Muscle of back (tissue), 13 donors: ENCODE results near the gene AXDND1. TPM values are rescaled to one million over a fixed set of nuclear protein-coding genes. Genes with fewer than 3 reads are reported as not detected.

Experiments used
- DNase-seq, 3 donors: peaks; one replicate each; pipeline versions ENCODE4 v3.0.0 to v3.0.0-alpha.2; 2013
- long read RNA-seq, 9 donors: transcript quantifications; one replicate each; lab custom pipeline, GENCODE V29; 2026
- polyA plus RNA-seq, 10 donors: library from polyadenylated mRNA; unstranded; fragments of 120-200 nt; gene quantifications; one replicate each; pipeline ENCODE4 v1.2.1, GENCODE V29; 2013; ENCODE audit not compliant: insufficient read length in 10 of 10

The AXDND1 gene, protein sequence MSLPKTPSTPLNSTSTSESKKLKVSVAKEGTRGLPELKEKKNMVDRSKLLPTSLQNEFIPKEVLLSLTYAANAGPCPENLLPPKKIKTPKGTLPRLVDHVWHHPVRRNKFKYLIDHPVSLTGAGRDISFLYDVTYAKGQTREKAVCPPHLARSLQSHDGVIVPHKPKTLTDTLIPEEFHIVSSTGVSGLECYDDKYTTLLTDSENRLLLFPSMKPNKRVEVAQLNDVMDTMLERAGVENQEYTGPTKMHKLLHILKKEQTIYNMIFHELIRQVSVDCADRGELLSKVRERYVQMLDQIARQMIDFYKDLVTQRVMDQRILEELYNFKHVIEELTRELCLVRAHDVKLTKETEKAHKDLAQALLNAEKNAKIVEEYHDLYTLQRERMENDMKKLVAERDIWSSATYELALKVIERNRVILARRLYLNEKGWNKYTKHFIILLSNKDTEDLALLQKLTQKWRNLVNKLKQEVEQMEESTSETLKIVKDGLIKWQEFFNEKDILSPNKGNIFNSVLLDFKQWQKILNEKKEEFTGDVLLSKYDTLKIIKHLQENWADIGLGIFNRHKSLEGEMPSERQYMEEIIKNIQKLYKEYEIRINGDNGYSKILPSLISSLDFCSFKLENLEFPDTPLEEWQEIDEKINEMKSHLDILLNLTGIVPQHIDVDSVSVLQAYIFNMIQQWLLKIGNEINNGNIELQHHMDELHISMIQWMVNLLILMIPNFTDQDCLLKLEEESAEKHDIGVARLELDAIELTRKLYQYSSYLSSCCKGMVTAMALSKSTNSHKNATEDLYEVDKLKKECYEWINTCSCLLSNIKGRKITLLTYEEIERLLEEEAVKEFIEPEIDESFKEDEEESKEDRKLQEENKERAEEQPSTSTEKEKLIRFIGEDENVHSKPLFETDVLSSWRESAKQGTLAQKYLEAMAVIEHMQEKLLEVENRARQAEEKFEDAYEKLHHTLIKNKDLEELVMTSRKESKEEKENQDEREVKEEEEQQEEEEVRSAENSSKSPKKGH
- under 1 TPM in 6 of 10 donors, not detected in 4; 0.08 to 0.30 (median 0.13) TPM for polyA plus RNA-seq
- long read RNA-seq, donor 1: 0 reads
- long read RNA-seq, donor 2: 0 reads
- long read RNA-seq, donor 3: 0 reads
- long read RNA-seq, donor 4: 0 reads
- long read RNA-seq, donor 5: 0 reads
- long read RNA-seq, donor 6: 0 reads
- long read RNA-seq, donor 7: 0 reads
- long read RNA-seq, donor 8: 0 reads
- long read RNA-seq, donor 9: 0 reads

DNA sequence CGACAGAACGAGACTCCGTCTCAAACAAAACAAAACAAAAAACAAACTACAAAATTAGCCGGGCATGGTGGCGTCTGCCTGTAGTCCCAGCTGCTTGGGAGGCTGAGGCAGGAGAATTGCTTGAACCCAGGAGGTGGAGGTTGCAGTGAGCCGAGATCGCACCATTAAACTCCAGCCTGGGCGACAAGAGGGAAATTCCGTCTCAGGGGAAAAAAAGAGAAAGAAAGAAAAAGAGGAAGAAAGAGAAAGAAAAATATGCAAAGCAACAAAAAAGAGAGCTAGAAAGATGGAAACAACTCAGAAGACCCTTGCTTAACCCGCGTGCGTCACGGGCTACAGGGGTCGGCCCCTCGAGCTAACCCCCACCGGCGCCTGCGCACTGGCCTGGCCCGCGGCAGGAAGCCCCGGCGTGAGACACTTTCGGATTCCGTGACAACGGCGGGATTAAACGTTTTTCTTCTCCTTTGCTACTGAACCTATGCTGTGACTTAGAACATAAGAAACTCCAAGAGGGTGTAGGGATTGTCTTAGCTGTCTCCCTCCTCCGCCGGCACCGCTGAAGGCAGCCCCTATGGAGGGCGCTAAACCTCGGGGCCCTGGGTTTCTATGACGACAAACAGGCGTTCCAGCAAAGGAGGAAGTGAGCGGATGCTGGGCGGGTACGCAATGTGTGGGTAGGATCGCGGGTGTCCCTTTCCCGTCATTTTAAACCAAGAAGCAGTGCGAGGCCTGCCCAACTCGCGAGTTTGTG is at the start of gene AXDND1:
Gene AXDND1 (plus strand): TSS at position 630 of the 751 bp plus-strand sequence. CDS start 539 bp downstream, outside the sequence.
- peak; percentile 86 to 97 (median 92) for DNase-seq

DNA sequence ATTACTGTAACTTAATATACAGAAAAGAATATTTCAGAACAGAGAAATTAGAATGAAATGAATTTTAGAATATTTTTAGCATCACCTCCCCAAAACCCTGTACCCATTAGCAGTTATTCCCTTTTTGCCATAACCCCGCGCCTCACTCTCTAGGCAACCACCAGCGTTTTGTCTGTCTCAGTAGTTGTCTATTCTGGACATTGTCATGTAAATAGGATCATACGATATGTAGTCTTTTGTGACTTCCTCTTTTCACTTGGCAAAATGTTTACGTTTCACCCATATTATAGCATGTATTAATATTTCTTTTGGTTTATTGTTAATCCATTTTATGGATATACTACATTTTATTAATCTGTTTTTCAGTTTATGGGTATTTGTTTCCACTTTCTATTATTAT is 47.3 kb upstream of the AXDND1 start:
- no peak for DNase-seq

DNA sequence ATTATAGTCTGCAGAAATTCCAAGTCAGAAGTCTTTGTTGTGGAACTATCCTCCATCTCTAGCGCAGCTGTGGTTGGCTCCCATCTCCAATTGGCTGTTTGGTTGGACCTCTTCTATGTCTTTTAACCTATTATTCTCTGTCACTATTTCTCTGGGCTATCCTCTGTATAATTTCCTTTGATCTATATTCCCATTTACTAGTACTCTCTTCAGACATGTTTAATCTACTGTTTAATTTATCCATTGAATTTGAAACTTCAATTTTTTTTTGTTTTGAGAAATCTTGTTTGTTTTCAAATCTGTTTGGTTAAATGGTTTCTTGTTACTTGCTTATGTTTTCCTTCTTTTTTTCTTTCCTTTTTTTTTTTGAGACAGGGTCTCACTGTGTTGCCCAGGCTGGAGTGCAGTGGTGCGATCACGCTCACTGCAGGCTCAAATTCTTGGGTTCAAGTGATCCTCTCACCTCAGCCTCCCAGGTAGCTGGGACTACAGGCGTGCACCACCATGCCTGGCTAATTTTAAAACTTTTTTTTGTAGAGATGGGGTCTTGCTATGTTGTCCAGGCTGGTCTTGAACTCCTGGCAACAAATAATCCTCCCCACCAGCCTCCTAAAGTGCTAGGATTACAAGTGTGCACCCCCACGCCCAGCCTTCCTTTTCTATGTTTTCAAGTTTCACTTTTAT is 44.1 kb upstream of the AXDND1 start:
- DNase-seq: no peak

DNA sequence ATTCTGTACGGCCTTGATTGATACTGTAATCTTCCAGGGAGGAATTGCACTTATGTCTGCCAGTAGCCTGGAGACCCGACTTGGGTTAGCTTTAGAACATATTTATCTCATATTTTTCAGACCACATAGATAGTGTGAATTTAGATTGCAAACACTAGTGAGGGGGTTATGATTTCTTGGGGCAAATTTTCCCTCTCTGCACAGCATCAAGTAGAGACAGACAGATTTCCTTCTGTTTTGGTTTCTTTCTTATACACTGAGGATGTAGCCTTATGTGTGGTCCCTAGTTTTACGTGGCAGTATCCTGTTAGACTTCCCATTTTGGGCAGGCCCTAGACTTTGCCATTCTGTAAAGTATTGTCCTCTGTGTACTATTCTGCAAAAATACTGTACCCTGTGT is 43.2 kb upstream of the AXDND1 start:
- peak in 2 of 3 donors; percentile 6 to 8 for DNase-seq

DNA sequence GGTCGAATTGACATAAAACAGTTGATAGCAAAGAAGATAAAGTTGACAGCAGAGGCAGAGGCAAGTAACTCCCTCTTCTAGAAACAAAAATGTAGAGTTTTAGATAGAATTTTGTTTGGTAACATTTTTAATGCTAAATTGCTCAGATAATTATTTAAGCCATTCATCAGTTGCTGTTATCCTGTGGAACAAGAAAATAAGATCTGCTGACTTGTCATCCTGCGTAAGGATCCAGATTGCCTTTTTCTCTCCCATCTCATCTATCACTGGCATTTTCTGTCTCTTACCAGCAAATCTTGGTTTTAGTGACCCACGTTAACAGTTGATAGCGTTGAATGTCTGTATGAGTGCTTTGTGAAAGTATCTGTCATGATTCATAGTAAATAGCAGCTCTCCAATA is 42.3 kb upstream of the AXDND1 start:
- DNase-seq: no peak

GRCh38 chr1:179325836-179326235 is 39.9 kb upstream of the AXDND1 start:
- DNase-seq: no peak

DNA sequence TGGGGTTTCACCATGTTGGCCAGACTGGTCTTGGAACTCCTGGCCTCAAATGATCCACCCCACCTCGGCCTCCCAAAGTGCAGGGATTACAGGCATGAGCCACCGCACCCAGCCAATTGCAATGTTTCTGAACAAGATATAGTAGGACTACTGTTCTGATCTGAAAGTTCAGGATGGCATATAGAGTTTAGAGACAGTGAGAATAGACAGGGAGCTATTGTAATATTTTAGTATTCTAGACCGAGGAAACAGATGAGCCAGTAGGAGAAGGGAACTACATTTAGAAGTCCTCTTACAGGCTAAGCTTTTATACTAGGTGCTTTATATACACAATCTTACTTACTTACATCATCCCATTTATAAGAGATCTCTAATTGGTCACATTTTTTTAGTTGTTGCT is 39.0 kb upstream of the AXDND1 start:
- DNase-seq: no peak

DNA sequence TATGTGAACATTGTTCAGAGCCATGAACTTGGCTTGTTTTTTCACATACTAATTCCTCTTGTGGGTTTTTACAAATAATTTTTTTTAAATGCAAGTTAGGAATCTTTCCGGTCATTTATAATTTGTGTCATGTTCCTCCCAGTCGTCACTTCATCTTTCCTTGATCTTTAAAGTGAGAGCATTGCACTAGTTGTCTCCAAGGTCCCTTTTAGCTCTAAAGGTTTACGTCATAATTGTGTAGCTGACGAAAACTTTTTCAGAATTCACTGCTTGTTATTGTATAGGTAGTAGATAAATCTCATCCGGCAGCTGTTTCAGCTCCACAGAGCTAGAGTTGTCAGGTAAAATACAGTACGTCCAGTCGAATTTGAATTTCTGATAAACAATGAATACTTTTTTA is 38.6 kb upstream of the AXDND1 start:
- DNase-seq: no peak

- DNase-seq: no peak
Observed at GRCh38 chr1:179327679-179328078, 38.1 kb upstream of the AXDND1 start.

DNA sequence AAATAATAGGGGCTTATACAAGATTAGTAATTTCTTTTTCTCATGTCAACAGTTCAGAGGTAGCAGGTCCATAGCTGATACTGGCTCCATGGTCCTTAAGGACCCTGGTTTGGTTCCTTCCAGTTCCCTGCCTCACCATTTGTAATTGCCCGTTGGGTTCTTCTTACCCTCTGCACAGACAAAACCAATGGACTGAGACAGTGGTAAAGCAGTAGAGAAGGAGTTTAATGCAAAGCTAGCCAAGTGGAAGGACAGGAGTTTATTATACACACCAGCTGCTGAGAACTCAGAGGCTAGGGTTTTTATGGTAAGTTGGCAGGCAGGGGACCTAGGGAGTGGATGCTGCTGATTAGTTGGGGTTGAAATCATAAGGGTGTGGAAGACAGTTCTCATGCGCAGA is 35.9 kb upstream of the AXDND1 start:
- no peak for DNase-seq

GRCh38 chr1:179334440-179334839 is 31.3 kb upstream of the AXDND1 start:
- DNase-seq: no peak

DNA sequence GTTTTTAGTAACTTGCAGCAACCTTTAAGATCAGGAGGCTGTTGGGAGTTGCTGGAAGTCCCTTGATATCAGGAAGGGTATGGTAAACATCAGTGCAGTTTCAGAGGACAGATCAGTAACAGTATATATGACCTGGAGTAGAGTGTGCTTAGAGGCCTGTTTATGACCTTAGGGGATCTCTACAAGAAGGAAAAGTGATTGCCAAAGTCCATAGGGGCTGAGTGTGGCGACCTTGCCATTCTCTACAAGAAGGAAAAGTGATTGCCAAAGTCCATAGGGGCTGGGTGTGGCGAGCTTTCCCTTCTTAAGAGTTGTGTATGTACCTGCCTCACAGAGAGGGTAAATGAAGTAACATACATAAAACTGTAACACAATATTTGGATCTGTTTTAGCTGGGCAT is 28.5 kb upstream of the AXDND1 start:
- DNase-seq: no peak

- DNase-seq: no peak
Observed at GRCh38 chr1:179337942-179338560, 27.7 kb upstream of the AXDND1 start.

GRCh38 chr1:179340918-179341317 is 24.9 kb upstream of the AXDND1 start:
- peak in 1 of 3 donors; percentile 18 for DNase-seq

DNA sequence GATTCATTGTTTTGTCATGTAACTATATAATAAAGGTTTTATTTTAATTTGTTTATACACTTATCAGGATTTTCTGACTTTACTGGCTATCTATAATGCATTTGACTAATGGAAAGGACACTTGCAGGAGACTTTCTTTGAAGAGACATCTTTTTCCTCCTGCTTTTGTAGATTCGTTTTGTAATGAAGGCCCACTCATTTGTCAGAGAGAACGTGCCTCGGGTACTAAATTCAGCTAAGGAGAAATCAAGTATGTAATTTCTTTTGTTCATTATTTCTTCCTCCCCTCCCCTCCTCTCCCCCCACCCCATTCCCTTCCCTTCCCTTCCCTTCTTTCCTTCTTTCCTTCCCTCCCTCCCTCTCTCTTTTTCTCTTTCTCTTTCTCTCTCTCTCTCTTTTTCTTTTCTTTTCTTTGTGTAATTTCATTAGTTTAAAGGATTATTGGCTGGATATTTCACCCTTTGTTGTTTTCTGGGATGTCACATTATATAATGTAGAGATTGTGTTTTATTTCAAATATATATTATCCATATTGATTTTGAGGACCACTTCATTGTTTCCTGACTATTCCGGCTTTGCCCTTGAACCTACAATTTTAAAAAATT is 23.7 kb upstream of the AXDND1 start:
- DNase-seq: no peak

DNA sequence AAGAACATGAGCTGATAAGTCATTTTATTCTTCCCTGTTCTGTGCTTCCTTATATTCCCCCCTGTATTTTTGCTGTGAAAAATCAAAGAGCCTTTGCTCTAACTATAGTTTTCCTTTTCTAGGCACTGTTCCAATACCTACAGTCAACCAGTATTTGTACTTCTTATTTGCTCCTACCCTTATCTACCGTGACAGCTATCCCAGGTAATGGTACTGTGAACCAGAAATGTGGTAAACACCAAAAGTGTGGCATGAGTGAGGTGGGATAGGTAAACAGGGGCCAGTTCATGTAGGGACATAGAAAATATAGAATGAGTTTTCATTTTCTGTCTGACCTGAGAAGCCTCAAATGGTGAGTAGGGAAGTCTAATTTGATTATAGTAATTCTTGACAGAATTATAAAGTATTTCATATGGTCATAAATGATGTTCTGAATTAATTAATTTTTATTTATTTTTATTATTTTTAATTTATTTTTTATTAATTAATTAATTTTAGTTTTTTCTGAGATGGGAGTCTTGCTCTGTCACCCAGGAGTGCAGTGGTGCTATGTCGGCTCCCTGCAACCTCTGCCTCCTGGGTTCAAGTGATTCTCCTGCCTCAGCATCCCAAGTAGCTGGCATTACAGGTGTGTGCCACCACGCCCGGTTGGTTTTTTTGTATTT is 22.9 kb upstream of the AXDND1 start:
- no peak for DNase-seq

GRCh38 chr1:179351281-179351680 is 14.5 kb upstream of the AXDND1 start:
- DNase-seq: no peak

DNA sequence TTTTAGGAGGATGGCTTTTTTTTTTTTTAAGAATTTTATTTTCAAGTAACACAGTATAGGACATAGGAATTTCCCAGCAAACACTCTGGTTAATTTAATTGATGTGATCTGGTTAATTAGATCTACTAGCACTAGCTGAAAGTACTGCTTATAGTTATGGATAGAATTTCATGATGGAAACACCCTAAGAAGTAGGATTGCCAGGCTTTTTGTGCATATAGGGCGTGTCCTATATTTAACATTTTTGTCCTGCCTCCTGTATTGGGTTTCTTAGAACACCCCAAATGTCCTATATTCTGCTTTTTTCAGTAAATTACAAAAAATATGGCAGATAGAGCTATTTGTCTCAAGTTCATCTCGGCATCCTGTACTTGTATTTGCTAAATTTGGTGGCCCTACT is 13.5 kb upstream of the AXDND1 start:
- DNase-seq: no peak

GRCh38 chr1:179353546-179353945 is 12.2 kb upstream of the AXDND1 start:
- peak in 2 of 3 donors; percentile 17 to 26 for DNase-seq
